Stimulated activated CD8-positive, alpha-beta memory T cell treated with anti-CD3 and anti-CD28 coated beads, Interleukin-4, amount 100 ng/mL, for 1 hour (primary cell): ENCODE data around the gene SLCO2B1.

Experiments
- DNase-seq, 2 donors: peaks; one replicate each; pipeline ENCODE4 v3.0.0-alpha.2; 2020; ENCODE audit warnings: low read depth in 2 of 2, low spot score in 1 of 2

The SLCO2B1 gene

DNA sequence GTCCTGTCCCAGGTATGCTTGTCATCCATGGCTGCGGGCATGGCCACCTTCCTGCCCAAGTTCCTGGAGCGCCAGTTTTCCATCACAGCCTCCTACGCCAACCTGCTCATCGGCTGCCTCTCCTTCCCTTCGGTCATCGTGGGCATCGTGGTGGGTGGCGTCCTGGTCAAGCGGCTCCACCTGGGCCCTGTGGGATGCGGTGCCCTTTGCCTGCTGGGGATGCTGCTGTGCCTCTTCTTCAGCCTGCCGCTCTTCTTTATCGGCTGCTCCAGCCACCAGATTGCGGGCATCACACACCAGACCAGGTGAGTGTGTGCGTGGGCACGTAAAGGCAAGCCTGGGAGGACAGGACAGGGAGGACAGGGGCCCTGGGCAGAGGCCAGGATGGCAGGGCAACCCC lies 42.4 kb downstream of the SLCO2B1 start:
- no peak for DNase-seq

DNA sequence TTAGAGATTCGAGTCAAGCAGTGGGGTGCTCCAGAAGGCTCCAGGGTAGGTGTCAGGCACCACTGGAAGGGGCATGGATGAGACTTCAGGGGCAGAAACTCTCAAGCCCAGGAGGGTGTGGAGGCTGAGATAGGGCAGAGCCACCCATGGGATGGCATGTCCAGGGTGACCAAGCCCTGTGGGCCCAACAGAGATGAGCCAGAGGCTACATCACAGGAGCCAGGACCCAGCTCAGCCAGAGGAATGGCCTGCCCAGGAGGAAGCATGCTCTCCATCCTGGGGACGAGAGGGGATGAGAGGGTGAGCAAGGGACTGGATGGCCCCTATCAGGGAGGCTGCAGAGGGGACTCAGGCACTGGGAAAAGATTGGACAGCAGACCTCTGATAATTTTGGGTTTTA lies 42.8 kb downstream of the SLCO2B1 start:
- no peak for DNase-seq

GRCh38 chr11:75194147-75194546 lies 43.2 kb downstream of the SLCO2B1 start:
- no peak for DNase-seq

DNA sequence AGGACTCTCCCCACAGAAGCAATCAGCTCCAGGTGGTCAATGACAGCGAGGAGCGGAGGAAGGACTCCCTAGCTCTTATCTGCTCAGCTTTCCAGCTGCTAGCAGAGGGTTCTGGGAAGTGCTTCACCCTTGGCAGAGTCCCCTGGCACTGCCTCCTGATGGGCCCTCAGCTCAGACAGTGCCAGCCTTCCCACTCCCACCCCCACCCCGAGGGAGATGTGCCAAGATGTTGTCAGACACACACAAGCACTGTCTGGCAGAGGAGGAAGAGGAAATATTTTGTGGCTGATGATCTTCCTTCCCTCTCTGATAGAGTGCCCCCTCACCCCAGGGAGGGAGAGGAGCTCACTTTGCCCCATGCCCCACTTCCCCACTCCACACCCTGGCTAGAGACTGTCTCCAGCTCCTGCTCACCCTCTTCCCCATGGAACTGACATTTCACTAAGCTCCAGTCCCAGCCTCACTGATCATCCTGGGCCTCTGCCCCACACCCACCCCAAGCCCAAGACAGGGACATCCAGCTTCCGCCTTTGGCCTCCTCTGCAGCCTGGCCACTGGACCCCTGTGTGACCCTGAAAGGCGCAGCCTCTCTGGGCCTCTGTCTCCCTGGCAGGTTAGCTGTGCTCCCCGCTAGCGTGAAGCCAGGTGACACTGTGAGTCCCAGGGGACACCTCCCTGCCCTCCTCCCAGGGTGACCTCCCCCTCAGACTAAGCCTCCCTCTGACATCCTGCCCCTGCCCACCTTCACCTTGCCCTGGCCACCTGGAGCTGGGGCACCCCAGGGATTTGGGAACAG lies 44.5 kb downstream of the SLCO2B1 start:
- DNase-seq: no peak

DNA sequence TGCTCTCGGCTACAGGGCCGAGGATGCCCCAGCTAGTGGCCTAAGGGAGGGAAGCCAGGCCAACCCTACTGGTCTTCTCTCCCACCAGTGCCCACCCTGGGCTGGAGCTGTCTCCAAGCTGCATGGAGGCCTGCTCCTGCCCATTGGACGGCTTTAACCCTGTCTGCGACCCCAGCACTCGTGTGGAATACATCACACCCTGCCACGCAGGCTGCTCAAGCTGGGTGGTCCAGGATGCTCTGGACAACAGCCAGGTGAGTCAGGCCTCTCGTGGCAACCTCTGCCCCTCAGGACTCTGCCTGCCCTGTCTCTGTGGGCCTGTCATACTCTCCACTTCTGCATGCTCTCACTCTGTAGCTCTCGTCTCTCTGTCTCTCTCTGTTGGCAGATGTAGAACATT lies 45.5 kb downstream of the SLCO2B1 start:
- no peak for DNase-seq

GRCh38 chr11:75197512-75198277 lies 46.8 kb downstream of the SLCO2B1 start:
- DNase-seq: no peak

- no peak for DNase-seq
Observed at GRCh38 chr11:75198278-75198973, 47.5 kb downstream of the SLCO2B1 start.

GRCh38 chr11:75199412-75199955 lies 48.6 kb downstream of the SLCO2B1 start:
- no peak for DNase-seq

DNA sequence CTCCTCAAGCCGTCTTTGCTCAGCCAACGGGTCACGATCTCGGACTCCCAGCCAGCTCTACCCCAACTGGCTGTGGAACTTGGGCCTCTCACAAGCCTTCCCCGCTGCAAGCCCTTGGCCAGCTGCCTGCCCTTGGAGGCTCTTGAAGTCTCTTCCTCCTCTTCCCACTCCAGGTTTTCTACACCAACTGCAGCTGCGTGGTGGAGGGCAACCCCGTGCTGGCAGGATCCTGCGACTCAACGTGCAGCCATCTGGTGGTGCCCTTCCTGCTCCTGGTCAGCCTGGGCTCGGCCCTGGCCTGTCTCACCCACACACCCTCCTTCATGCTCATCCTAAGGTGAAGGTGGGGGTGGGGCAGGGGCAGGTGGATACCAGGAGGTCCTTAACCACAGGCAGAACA lies 49.1 kb downstream of the SLCO2B1 start:
- no peak for DNase-seq

- no peak for DNase-seq
Observed at GRCh38 chr11:75200531-75200930, 49.6 kb downstream of the SLCO2B1 start.

- no peak for DNase-seq
Observed at GRCh38 chr11:75201771-75202170, 50.9 kb downstream of the SLCO2B1 start.

GRCh38 chr11:75202195-75202594 lies 51.3 kb downstream of the SLCO2B1 start:
- no peak for DNase-seq

DNA sequence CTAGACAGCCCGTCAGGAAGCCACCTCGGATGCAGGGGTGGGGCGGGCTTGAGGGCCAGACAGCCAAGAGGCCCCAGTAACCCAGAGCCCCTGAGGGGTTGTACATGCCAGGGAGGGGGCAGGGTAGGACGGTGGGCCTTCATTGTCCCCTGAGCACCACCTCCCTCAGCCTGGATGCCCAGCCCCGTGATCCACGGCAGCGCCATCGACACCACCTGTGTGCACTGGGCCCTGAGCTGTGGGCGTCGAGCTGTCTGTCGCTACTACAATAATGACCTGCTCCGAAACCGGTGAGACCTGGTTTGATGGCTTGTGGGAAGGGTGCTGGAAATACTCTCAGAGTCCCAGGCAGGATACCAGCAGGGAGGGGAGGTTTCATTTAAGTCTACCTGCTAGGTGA lies 52.2 kb downstream of the SLCO2B1 start:
- no peak for DNase-seq

- no peak for DNase-seq
Observed at GRCh38 chr11:75203641-75204011, 52.7 kb downstream of the SLCO2B1 start.

- no peak for DNase-seq
Observed at GRCh38 chr11:75204012-75204674, 53.2 kb downstream of the SLCO2B1 start.

GRCh38 chr11:75204685-75205563 lies 54.0 kb downstream of the SLCO2B1 start:
- DNase-seq: peak; percentile 65 to 66

- DNase-seq: no peak
Observed at GRCh38 chr11:75205564-75206020, 54.7 kb downstream of the SLCO2B1 start.

- no peak for DNase-seq
Observed at GRCh38 chr11:75208446-75208845, 57.5 kb downstream of the SLCO2B1 start.

DNA sequence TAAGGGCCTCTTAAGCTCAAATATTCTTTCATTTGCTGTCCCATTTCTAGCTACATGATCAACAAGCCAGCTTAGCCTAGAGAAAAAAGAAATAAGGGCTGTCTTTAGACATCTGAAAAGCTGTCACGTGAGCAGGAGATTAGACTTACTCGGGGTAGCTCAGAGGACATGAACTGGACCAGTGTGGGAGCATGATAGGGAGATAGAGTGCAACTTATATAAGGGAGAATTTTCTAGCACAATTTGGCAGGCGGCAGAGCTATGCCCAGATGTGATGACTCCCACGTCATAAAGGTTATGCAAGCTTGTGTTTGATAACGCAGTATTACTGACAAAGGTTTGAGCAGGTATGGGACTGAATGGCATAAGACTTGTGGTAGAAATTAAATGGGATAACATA lies 61.5 kb downstream of the SLCO2B1 start:
- DNase-seq: no peak

DNA sequence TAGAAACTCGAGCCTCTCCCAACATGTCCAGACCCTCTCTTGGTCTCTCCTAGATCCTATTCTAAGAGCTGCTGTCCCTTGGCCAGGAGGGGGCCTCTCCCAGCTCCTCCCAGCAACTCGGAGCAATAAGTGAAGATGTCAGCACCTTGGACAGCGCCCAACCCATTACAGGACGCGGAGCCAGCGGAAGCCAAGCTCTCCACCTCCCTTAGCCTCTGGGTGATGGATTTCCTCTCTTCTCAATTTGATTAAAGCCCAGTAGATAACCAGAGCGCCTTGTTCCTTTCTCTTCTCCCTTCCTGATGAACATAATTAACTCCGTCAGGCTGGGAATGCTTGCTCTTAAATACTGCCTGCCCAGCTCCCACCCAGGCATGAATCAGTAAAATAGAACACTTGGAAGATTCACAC lies 63.5 kb downstream of the SLCO2B1 start:
- peak; percentile 61 to 65 for DNase-seq
